T-helper 17 cell (primary cell): ENCODE measurements around the gene MTMR12. TPM values are rescaled to one million over a fixed set of nuclear protein-coding genes. Genes with fewer than 3 reads are reported as not detected.
A peak's percentile ranks its signal among the peaks of the same experiment; 100 is the strongest.

ENCODE experiments used
- ATAC-seq: fragments of 150-1000 bp; cut with Tn5 transposase; 2 replicates; pipeline ENCODE4 v1.10.0; 2021; ENCODE audit warnings: mild to moderate bottlenecking, moderate library complexity
- DNase-seq, 3 donors: peaks; one replicate each; pipeline versions ENCODE4 v3.0.0 to v3.0.0-alpha.2; 2020 to 2021
- H3K9me3 ChIP-seq: one replicate; pipeline ENCODE4 v1.7.0; 2013; ENCODE audit warnings: low read length, mild to moderate bottlenecking; ENCODE audit not compliant: control insufficient read depth, poor library complexity, severe bottlenecking
- H3K27ac Mint-ChIP-seq: one replicate; pipeline ENCODE4 v1.8.0; 2022; ENCODE audit warnings: mild to moderate bottlenecking, moderate library complexity, mixed read lengths
- H3K27me3 Mint-ChIP-seq: one replicate; pipeline ENCODE4 v1.8.0; 2022; ENCODE audit warnings: mixed read lengths
- H3K36me3 Mint-ChIP-seq: one replicate; pipeline ENCODE4 v1.8.0; 2022; ENCODE audit warnings: low read depth, mixed read lengths
- H3K4me1 Mint-ChIP-seq: one replicate; pipeline ENCODE4 v1.8.0; 2022; ENCODE audit warnings: mild to moderate bottlenecking, mixed read lengths
- H3K4me3 Mint-ChIP-seq: one replicate; pipeline ENCODE4 v1.8.0; 2022; ENCODE audit warnings: mild to moderate bottlenecking, moderate library complexity, mixed read lengths
- total RNA-seq, 4 donors: library from RNA in 2 of 4; stranded (reverse) in 2 of 4; gene quantifications; one replicate each; pipeline ENCODE4 v1.2.3 and lab custom pipeline; 2022 to 2026

Gene MTMR12, protein sequence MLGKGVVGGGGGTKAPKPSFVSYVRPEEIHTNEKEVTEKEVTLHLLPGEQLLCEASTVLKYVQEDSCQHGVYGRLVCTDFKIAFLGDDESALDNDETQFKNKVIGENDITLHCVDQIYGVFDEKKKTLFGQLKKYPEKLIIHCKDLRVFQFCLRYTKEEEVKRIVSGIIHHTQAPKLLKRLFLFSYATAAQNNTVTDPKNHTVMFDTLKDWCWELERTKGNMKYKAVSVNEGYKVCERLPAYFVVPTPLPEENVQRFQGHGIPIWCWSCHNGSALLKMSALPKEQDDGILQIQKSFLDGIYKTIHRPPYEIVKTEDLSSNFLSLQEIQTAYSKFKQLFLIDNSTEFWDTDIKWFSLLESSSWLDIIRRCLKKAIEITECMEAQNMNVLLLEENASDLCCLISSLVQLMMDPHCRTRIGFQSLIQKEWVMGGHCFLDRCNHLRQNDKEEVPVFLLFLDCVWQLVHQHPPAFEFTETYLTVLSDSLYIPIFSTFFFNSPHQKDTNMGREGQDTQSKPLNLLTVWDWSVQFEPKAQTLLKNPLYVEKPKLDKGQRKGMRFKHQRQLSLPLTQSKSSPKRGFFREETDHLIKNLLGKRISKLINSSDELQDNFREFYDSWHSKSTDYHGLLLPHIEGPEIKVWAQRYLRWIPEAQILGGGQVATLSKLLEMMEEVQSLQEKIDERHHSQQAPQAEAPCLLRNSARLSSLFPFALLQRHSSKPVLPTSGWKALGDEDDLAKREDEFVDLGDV
- total RNA-seq (10 to 100 TPM; 20.6 to 29.4 TPM), total RNA-seq (lab: John Stamatoyannopoulos, UW) (40.6 to 45.5 reads per million in 2 donors)

DNA sequence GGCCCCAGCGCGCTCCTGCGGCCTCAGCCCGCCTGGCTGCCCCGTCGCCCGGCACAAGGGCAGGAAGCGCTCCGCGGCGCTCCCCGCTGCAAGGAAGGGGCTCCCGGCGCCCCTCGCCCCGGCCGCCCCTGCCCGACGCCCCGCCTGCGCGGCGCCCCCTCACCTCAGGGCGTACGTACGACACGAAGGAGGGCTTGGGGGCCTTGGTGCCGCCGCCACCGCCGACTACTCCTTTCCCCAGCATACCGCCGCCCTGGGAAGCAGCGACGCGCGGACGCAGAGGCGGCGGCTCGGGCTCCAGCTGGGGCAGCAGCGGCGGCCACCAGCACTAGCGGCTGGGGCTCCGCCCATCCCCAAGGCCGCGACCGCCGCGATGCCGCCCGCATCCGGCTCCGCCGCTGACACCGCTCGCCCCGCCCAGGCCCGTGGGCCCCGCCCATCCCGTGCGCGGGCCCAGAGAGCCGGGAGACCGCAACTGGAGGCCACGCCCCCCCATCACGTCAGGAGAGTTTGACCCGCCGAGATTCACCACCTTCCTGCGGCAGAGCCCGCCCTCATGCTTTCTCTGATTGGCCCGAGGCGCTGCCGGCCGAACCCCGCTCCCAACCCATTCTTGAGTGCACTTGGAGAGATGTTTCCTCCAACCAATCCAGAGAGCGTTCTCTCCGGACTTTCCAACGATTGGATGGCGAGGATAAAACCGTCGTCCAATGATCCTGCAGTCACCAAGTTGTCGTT lies at the start of gene MTMR12:
Gene MTMR12, minus strand, starts transcription at position 345 of the 738 bp plus-strand sequence. Its CDS starts 101 bp downstream, at position 244.
- H3K27ac Mint-ChIP-seq, result peak within 1 kb of the TSS; percentile 94
- peak; percentile 100 for DNase-seq
- H3K36me3 Mint-ChIP-seq, result peaks cover 6% of the 10 kb centered on the region
- no peaks in the 10 kb centered on the region for H3K9me3 ChIP-seq
- peak; percentile 93 for ATAC-seq
- H3K4me3 Mint-ChIP-seq, result peak within 1 kb of the TSS; percentile 97
- H3K27me3 Mint-ChIP-seq, result no peaks in the 10 kb centered on the region
- peaks cover 21% of the 10 kb centered on the region for H3K4me1 Mint-ChIP-seq

GRCh38 chr5:32362527-32362926 lies 49.8 kb upstream of the MTMR12 start:
- DNase-seq, result no peak
- no peak overlapping the region for H3K4me3 Mint-ChIP-seq
- H3K4me1 Mint-ChIP-seq, result no peaks in the 10 kb centered on the region
- H3K27ac Mint-ChIP-seq, result no peak overlapping the region
- no peak for ATAC-seq
- peaks cover 6% of the 10 kb centered on the region for H3K36me3 Mint-ChIP-seq
- no peaks in the 10 kb centered on the region for H3K9me3 ChIP-seq
- no peaks in the 10 kb centered on the region for H3K27me3 Mint-ChIP-seq

DNA sequence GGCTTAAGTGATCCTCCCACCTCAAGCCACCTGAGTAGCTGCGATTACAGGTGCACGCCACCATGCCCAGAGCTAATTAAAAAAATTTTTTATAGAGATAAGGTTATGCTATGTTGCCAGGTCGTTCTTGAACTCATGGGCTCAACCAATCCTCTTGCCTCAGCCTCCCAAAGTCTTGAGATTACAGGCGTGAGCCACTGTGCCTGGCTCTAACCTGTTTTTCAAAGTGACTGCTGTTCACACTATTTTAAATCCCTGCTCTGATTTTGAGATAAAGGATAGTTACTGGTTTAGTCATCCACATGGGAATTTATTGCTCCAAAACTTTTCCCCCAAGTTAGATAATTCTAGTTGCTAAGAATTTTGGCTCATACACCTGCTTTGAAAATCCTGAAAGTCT lies 48.2 kb upstream of the MTMR12 start:
- H3K36me3 Mint-ChIP-seq, result peaks cover 6% of the 10 kb centered on the region
- ATAC-seq (no peak), DNase-seq (no peak)
- no peaks in the 10 kb centered on the region for H3K9me3 ChIP-seq
- H3K27me3 Mint-ChIP-seq, result no peaks in the 10 kb centered on the region
- no peak overlapping the region for H3K27ac Mint-ChIP-seq
- H3K4me3 Mint-ChIP-seq, result no peak overlapping the region
- no peaks in the 10 kb centered on the region for H3K4me1 Mint-ChIP-seq

DNA sequence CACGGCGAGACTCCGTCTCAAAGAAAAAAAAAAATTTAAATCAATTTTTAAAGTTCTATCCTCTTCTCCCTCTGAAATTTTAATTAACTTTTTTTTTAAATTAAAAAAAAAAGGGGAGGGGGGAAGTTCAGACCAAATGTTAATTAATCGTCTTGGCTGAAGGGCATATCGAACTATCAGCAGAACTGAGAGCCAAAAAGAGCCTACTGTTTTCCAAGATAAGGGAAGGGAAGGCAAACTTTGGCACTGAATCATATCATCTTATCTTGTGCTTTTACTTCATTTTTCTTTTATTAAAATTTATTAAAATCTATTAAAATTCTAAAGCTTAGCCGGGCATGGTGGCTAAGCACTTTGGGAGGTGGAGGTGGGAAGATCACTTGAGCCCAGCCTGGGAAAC lies 45.9 kb upstream of the MTMR12 start:
- DNase-seq, result no peak
- no peaks in the 10 kb centered on the region for H3K27me3 Mint-ChIP-seq
- H3K27ac Mint-ChIP-seq, result no peak overlapping the region
- peaks cover 8% of the 10 kb centered on the region for H3K36me3 Mint-ChIP-seq
- ATAC-seq, result no peak
- no peaks in the 10 kb centered on the region for H3K9me3 ChIP-seq
- H3K4me1 Mint-ChIP-seq, result no peaks in the 10 kb centered on the region
- H3K4me3 Mint-ChIP-seq, result no peak overlapping the region

DNA sequence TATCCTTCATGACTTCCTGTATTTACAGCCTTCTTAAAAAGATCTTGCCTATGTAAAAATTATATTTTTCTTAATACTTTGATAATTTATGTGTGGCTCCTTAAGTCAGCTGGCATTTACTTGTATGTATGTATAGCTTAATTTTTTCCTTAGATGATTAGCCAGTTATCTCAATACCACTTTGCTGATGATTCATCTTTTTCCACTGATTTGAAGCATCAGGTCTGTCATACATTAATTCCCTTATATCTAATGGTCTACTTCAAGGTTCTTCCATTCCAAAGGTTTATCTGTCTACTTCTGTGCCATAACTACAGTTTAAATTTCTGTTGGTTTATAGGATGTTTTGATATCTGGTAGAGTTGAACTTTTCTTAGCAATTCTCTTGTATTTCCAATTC lies 44.9 kb upstream of the MTMR12 start:
- Mint-ChIP-seq H3K36me3 (peaks cover 6% of the 10 kb centered on the region), H3K27ac (no peak overlapping the region), H3K4me1 (no peaks in the 10 kb centered on the region), H3K4me3 (no peak overlapping the region), H3K27me3 (no peaks in the 10 kb centered on the region)
- DNase-seq (no peak), ATAC-seq (no peak)
- no peaks in the 10 kb centered on the region for H3K9me3 ChIP-seq

GRCh38 chr5:32355686-32356085 lies 42.9 kb upstream of the MTMR12 start:
- no peaks in the 10 kb centered on the region for H3K27me3 Mint-ChIP-seq
- no peaks in the 10 kb centered on the region for H3K4me1 Mint-ChIP-seq
- no peak for DNase-seq
- H3K4me3 Mint-ChIP-seq, result no peak overlapping the region
- H3K9me3 ChIP-seq, result no peaks in the 10 kb centered on the region
- ATAC-seq, result no peak
- H3K27ac Mint-ChIP-seq, result peak overlapping the region; percentile 14
- peaks cover 2% of the 10 kb centered on the region for H3K36me3 Mint-ChIP-seq

DNA sequence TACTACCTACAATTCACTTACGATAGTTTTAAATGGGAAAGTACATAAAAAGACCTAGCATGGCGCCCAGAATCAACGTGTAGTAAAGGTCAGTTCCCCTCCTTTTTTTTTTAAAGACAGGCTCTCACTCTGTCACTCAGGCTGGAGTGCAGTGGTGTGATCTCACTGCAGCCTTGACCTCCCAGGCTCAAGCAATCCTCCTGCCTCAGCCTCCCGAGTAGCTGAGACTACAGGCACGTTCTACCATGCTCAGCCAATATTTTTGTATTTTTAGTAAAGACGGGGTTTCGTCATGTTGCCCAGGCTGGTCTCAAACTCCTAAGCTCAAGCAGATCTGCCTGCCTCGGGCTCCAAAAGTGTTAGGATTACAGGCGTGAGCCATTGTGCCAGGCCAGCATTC lies 40.7 kb upstream of the MTMR12 start:
- Mint-ChIP-seq H3K27ac (no peak overlapping the region), H3K27me3 (no peaks in the 10 kb centered on the region), H3K36me3 (peaks cover 2% of the 10 kb centered on the region), H3K4me3 (no peak overlapping the region), H3K4me1 (no peaks in the 10 kb centered on the region)
- H3K9me3 ChIP-seq, result no peaks in the 10 kb centered on the region
- no peak for DNase-seq
- ATAC-seq, result no peak

DNA sequence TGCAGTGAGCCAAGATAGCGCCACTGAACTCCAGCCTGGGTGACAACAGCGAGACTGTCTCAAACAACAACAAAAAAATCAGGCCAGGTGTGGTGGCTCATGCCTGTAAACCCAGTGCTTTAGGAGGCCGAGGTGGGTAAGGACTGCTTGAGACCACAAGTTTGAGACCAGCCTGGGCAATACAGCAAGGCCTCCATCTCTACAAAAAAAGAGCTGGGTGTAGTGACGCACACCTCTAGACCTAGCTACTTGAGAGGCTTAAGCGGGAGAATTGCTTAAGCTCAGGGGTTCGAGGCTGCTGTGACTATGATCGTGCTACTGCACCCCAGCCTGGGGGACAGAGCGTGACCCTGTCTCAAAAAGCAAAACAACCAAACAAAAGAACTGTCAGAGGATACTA lies 39.9 kb upstream of the MTMR12 start:
- H3K4me1 Mint-ChIP-seq, result no peaks in the 10 kb centered on the region
- no peak for DNase-seq
- H3K4me3 Mint-ChIP-seq, result no peak overlapping the region
- no peaks in the 10 kb centered on the region for H3K27me3 Mint-ChIP-seq
- no peak for ATAC-seq
- H3K9me3 ChIP-seq, result no peaks in the 10 kb centered on the region
- H3K36me3 Mint-ChIP-seq, result peaks cover 2% of the 10 kb centered on the region
- no peak overlapping the region for H3K27ac Mint-ChIP-seq

DNA sequence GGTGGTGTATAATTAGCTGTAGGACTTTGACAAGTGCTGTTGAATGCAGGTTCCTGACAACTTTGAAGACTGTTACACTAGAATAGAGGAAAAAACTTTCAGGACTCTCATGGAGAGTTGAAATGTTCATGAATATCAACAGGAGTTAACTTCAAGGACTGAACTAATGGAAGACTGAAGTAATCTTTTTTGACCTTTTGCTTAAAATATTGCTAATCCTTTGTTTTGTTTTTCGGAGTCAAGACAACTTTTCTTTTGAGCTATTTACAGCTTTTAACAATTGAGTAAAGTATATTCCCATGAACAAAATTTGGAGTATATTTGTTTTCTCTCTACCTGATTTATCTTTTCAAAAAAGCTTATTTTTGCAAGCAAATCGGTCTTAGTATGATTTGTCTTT lies 34.1 kb upstream of the MTMR12 start:
- Mint-ChIP-seq H3K27me3 (peaks cover 7% of the 10 kb centered on the region), H3K27ac (no peak overlapping the region), H3K4me3 (no peak overlapping the region), H3K36me3 (no peaks in the 10 kb centered on the region), H3K4me1 (no peaks in the 10 kb centered on the region)
- DNase-seq, result no peak
- H3K9me3 ChIP-seq, result no peaks in the 10 kb centered on the region
- ATAC-seq, result no peak

DNA sequence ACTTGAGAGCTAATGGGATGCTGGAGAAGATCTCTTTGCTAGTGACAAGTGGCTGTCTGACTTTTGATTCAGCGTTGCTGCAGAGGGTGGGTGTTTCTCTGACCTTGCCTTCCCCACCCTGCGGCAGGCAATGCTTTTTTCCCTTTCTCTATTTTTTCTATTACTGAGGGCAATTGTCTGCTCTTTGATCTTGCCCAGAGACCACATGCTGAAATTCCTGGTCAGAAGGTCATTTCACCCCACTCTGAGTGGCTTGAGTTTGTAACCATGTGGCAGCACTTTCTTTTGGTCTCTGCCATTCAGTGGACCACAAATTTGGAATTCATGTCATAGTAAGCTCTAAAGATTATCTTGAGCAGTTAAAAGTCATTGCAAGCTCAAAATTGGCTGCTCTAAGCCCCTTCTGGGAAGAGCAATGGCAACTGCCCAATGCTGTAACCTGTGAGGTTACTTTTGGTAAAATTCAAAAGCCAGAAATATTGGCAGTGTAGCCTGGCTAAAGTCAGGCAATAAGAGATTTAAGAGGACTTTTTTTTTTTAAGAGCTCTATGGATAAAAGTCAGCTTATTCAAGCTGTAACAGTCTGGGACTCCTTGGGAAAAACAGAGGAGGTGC lies 30.4 kb upstream of the MTMR12 start:
- DNase-seq, result no peak
- ATAC-seq, result no peak
- H3K27me3 Mint-ChIP-seq, result peaks cover 7% of the 10 kb centered on the region
- H3K9me3 ChIP-seq, result no peaks in the 10 kb centered on the region
- H3K36me3 Mint-ChIP-seq, result no peaks in the 10 kb centered on the region
- no peaks in the 10 kb centered on the region for H3K4me1 Mint-ChIP-seq
- no peak overlapping the region for H3K4me3 Mint-ChIP-seq
- H3K27ac Mint-ChIP-seq, result no peak overlapping the region

DNA sequence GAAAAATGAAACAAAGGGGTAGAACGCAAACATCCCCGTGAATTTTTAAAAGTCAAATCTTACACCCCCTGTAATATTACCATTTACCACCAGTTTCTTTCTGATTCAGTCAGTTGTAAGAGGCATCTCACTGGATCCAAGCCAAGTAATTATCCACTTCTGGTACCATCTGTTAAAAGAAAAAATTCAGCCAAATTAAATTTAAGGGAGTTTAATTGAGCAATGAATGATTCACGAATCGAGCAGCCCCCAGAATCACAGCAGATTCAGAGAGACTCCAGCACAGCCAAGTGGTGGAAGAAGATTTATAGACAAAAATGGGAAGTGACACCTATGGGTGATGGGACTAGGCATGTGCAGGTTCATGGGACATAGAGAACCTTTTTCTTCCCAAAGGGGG lies 29.9 kb upstream of the MTMR12 start:
- H3K9me3 ChIP-seq, result no peaks in the 10 kb centered on the region
- no peak overlapping the region for H3K27ac Mint-ChIP-seq

GRCh38 chr5:32339878-32340277 lies 27.1 kb upstream of the MTMR12 start:
- H3K4me1 Mint-ChIP-seq, result no peaks in the 10 kb centered on the region
- no peak overlapping the region for H3K4me3 Mint-ChIP-seq
- no peak for DNase-seq

More for the DNA sequence above, 29.9 kb upstream of the MTMR12 start:
- DNase-seq (no peak), ATAC-seq (no peak)
- no peak overlapping the region for H3K4me3 Mint-ChIP-seq
- peaks cover 7% of the 10 kb centered on the region for H3K27me3 Mint-ChIP-seq
- no peaks in the 10 kb centered on the region for H3K36me3 Mint-ChIP-seq
- H3K4me1 Mint-ChIP-seq, result no peaks in the 10 kb centered on the region

GRCh38 chr5:32339198-32339597 lies 26.5 kb upstream of the MTMR12 start:
- no peaks in the 10 kb centered on the region for H3K36me3 Mint-ChIP-seq
- H3K27ac Mint-ChIP-seq, result no peak overlapping the region
- H3K27me3 Mint-ChIP-seq, result peaks cover 7% of the 10 kb centered on the region
- no peak overlapping the region for H3K4me3 Mint-ChIP-seq
- DNase-seq (no peak), ATAC-seq (no peak)
- no peaks in the 10 kb centered on the region for H3K9me3 ChIP-seq
- H3K4me1 Mint-ChIP-seq, result no peaks in the 10 kb centered on the region

More at GRCh38 chr5:32339878-32340277, 27.1 kb upstream of the MTMR12 start:
- Mint-ChIP-seq H3K36me3 (no peaks in the 10 kb centered on the region), H3K27ac (no peak overlapping the region), H3K27me3 (peaks cover 7% of the 10 kb centered on the region)
- no peak for ATAC-seq
- H3K9me3 ChIP-seq, result no peaks in the 10 kb centered on the region
